Activated naive CD8-positive, alpha-beta T cell (primary cell): ENCODE results near the gene ITPKC.
A peak's percentile ranks its signal among the peaks of the same experiment; 100 is the strongest.
"Not testable (repeated sequence)": the region's sequence is repeated elsewhere in the genome, so short reads cannot be mapped to it uniquely, and the experiment has no call there.

Experiments
- H3K27ac Mint-ChIP-seq: one replicate; pipeline ENCODE4 v1.8.0; 2021; ENCODE audit warnings: mixed read lengths
- H3K27me3 Mint-ChIP-seq: one replicate; pipeline ENCODE4 v1.8.0; 2021; ENCODE audit warnings: mixed read lengths
- H3K36me3 Mint-ChIP-seq: one replicate; pipeline ENCODE4 v1.8.0; 2021; ENCODE audit warnings: mixed read lengths
- H3K4me1 Mint-ChIP-seq: one replicate; pipeline ENCODE4 v1.8.0; 2021; ENCODE audit warnings: low read depth, mixed read lengths
- H3K4me3 Mint-ChIP-seq: one replicate; pipeline ENCODE4 v1.8.0; 2021; ENCODE audit warnings: mild to moderate bottlenecking, mixed read lengths
- H3K9me3 Mint-ChIP-seq: one replicate; pipeline ENCODE4 v1.8.0; 2021; ENCODE audit warnings: low read depth, mixed read lengths

ITPKC gene

DNA sequence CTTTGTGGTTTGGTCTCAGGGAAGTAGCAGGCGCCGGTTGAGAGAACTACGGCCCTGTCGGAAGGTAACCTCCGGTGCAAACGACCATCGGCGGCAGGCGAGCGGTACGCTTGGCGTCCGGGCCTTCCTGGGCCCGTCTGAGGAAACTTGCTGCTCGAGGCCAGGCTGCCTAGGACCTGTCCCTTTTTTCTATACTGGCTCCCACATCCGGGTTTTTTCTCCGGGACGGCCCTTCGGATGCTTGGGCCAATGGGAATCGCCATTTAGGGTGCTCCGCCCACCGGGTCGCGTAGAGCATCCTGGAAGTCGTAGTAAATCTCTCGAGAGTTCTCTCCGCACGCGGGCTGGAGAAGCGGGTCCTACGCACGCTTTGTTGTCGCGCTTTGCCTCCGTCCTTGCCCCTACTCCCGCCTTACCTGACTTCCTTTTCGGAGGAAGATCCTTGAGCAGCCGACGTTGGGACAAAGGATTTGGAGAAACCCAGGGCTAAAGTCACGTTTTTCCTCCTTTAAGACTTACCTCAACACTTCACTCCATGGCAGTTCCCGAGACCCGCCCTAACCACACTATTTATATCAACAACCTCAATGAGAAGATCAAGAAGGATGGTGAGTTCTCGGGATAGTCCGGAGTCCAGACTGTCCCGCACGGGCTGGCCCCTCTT, 34.1 kb downstream of the ITPKC start, which contains the start of gene SNRPA:
SNRPA (plus strand) TSS at position 330 of the 664 bp plus-strand sequence; CDS start at position 536, 206 bp downstream.
- Mint-ChIP-seq H3K27ac (peak within 1 kb of the TSS; percentile 98), H3K9me3 (no peaks in the 10 kb centered on the region), H3K4me1 (peaks cover 42% of the 10 kb centered on the region), H3K4me3 (peak within 1 kb of the TSS; percentile 99), H3K36me3 (peaks cover 16% of the 10 kb centered on the region), H3K27me3 (no peaks in the 10 kb centered on the region)

DNA sequence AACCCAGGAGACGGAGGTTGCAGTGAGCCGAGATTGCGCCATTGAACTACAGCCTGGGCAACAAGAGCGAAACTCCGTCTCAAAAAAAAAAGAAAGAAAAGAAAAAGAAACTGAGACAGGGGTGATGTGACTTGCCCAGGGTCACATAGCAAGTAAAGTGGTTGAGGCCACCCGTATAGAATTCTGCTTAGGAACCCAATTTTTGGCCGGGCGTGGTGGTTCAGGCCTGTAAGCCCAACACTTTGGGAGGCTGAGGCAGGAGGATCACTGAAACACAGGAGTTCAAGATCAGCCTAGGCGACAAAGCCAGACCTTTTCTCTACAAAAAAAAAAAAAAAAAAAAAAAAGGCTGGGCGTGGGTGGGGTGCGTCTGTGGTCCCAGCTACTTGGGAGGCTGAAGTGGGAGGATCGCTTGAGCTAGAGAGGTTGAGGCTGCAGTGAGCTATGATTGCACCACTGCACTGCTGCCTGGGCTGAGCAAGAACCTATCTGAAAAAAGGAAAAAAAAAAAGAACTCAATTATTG, 35.4 kb downstream of the ITPKC start:
- Mint-ChIP-seq H3K9me3 (no peaks in the 10 kb centered on the region), H3K27ac (peak overlapping the region; percentile 98), H3K27me3 (no peaks in the 10 kb centered on the region), H3K36me3 (peaks cover 17% of the 10 kb centered on the region), H3K4me3 (peak overlapping the region; percentile 99), H3K4me1 (peaks cover 53% of the 10 kb centered on the region)

- peak overlapping the region; percentile 97 for H3K27ac Mint-ChIP-seq
- no peaks in the 10 kb centered on the region for H3K9me3 Mint-ChIP-seq
- peaks cover 19% of the 10 kb centered on the region for H3K36me3 Mint-ChIP-seq
- H3K4me1 Mint-ChIP-seq, result peaks cover 54% of the 10 kb centered on the region
- H3K27me3 Mint-ChIP-seq, result no peaks in the 10 kb centered on the region
- peak overlapping the region; percentile 91 for H3K4me3 Mint-ChIP-seq
These were observed 37.8 kb downstream of the ITPKC start for GRCh38 chr19:40754611-40755247.

DNA sequence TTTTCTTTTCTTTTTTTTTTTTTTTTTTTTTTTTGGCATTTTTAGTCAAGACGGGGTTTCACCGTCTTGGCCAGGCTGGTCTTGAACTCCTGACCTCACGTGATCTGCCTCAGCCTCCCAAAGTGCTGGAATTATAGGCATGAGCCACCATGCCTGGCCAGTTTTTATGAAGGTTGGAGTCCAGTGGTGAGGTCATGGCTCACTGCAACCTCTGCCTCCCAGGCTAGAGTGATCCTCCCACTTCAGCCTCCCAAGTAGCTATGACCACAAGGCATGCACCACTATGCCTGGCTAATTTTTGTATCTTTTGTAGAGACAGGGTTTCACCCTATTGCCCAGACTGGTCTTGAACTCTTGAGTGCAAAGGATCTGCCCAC, 38.3 kb downstream of the ITPKC start:
- H3K27ac Mint-ChIP-seq, result peak overlapping the region; percentile 72
- peak overlapping the region; percentile 91 for H3K4me3 Mint-ChIP-seq
- no peaks in the 10 kb centered on the region for H3K27me3 Mint-ChIP-seq
- H3K9me3 Mint-ChIP-seq, result no peaks in the 10 kb centered on the region
- H3K4me1 Mint-ChIP-seq, result peaks cover 49% of the 10 kb centered on the region
- peaks cover 20% of the 10 kb centered on the region for H3K36me3 Mint-ChIP-seq

GRCh38 chr19:40755791-40756190, 38.9 kb downstream of the ITPKC start:
- Mint-ChIP-seq H3K27ac (peak overlapping the region; percentile 72), H3K27me3 (no peaks in the 10 kb centered on the region), H3K4me3 (peak overlapping the region; percentile 91), H3K36me3 (peaks cover 22% of the 10 kb centered on the region), H3K4me1 (peaks cover 53% of the 10 kb centered on the region), H3K9me3 (no peaks in the 10 kb centered on the region)

- Mint-ChIP-seq H3K27ac (peak overlapping the region; percentile 75), H3K36me3 (peaks cover 17% of the 10 kb centered on the region), H3K4me1 (peaks cover 56% of the 10 kb centered on the region), H3K27me3 (no peaks in the 10 kb centered on the region), H3K9me3 (no peaks in the 10 kb centered on the region), H3K4me3 (peak overlapping the region; percentile 91)
These were observed 39.7 kb downstream of the ITPKC start for GRCh38 chr19:40756502-40757110.

- H3K27ac Mint-ChIP-seq, result peak overlapping the region; percentile 28
- no peaks in the 10 kb centered on the region for H3K9me3 Mint-ChIP-seq
- peak overlapping the region; percentile 51 for H3K4me3 Mint-ChIP-seq
- no peaks in the 10 kb centered on the region for H3K27me3 Mint-ChIP-seq
- peaks cover 62% of the 10 kb centered on the region for H3K4me1 Mint-ChIP-seq
- peaks cover 18% of the 10 kb centered on the region for H3K36me3 Mint-ChIP-seq
These were observed 41.6 kb downstream of the ITPKC start for GRCh38 chr19:40758491-40758890.

DNA sequence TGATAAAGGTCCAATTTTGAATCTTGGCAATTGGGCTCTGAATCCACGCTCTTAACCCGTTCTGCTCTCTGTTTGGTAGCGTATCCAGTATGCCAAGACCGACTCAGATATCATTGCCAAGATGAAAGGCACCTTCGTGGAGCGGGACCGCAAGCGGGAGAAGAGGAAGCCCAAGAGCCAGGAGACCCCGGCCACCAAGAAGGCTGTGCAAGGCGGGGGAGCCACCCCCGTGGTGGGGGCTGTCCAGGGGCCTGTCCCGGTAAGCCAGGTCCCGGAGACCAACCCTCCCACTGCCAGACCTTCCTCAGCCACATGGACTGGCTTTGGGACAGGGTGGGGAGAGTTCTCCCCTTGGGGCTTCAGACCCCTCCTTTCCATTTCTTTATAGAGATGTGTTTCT, 42.4 kb downstream of the ITPKC start:
- Mint-ChIP-seq H3K27ac (no peak overlapping the region), H3K4me1 (peaks cover 68% of the 10 kb centered on the region)

GRCh38 chr19:40762754-40763470, 46.0 kb downstream of the ITPKC start:
- Mint-ChIP-seq H3K4me3 (peak overlapping the region; percentile 86), H3K9me3 (no peaks in the 10 kb centered on the region), H3K36me3 (peaks cover 21% of the 10 kb centered on the region), H3K27ac (peak overlapping the region; percentile 94), H3K27me3 (no peaks in the 10 kb centered on the region), H3K4me1 (peaks cover 58% of the 10 kb centered on the region)

More for the DNA sequence above, 42.4 kb downstream of the ITPKC start:
- H3K36me3 Mint-ChIP-seq, result peaks cover 23% of the 10 kb centered on the region
- no peaks in the 10 kb centered on the region for H3K27me3 Mint-ChIP-seq
- no peak overlapping the region for H3K4me3 Mint-ChIP-seq
- H3K9me3 Mint-ChIP-seq, result no peaks in the 10 kb centered on the region

DNA sequence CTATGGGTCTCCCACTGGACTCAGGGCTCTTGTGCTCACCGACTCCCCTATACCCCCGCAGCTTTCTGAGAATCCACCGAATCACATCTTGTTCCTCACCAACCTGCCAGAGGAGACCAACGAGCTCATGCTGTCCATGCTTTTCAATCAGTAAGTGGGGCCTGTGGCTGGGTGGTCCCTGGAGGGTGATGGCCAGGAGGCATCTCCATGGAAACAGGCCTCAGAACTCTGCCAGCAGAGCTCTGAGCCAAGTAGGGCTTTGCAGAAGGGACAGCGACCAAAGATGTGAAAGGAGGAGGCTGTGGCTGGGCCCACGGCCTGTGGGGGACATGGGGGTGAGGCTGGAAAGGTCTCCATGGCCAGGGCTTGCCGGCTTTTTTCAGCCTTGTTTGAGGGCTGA, 46.6 kb downstream of the ITPKC start:
- Mint-ChIP-seq H3K4me1 (peaks cover 53% of the 10 kb centered on the region), H3K27ac (peak overlapping the region; percentile 94), H3K36me3 (peaks cover 19% of the 10 kb centered on the region), H3K9me3 (no peaks in the 10 kb centered on the region), H3K27me3 (no peaks in the 10 kb centered on the region), H3K4me3 (peak overlapping the region; percentile 86)

GRCh38 chr19:40763963-40764362, 47.1 kb downstream of the ITPKC start:
- Mint-ChIP-seq H3K27me3 (no peaks in the 10 kb centered on the region), H3K27ac (peak overlapping the region; percentile 94), H3K36me3 (peaks cover 19% of the 10 kb centered on the region), H3K9me3 (no peaks in the 10 kb centered on the region), H3K4me1 (peaks cover 53% of the 10 kb centered on the region), H3K4me3 (peak overlapping the region; percentile 86)

DNA sequence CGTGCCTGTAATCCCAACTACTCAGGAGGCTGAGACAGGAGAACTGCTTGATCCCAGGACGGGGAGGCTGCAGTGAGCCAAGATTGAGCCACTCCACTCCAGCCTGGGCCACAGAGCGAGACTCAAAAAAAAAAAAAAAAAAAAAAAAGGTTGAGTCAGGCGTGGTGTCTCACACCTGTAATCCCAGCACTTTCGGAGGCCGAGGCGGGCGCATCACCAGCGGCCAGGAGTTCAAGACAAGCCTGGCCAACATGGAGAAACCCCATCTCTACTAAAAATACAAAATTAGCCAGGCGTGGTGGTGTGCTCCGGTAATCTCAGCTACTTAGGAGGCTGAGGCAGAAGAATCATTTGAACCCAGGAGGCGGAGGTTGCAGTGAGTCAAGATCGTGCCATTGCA, 49.5 kb downstream of the ITPKC start:
- H3K27ac Mint-ChIP-seq, H3K9me3 Mint-ChIP-seq, H3K27me3 Mint-ChIP-seq, H3K4me3 Mint-ChIP-seq: not testable (repeated sequence)
- H3K36me3 Mint-ChIP-seq, result peaks cover 22% of the 10 kb centered on the region
- peaks cover 53% of the 10 kb centered on the region for H3K4me1 Mint-ChIP-seq

DNA sequence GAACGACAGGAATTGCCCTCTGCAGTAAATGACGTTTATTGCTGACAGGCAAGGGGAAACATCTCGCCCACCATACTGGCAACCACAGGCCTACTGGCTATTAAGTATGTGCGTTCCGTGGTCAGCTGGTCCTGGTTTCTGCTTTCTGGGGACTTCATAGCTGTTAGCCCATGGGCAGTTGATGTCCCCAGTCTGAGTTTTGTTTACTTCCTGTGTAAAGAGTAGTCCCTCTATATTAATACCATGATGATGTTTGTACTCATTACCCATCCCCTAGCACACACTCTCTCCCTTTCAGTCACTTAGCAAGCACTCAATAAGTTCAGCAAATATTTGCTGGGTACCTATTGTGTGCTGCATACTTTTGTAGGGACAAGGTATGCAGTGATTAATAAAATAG, 52.0 kb downstream of the ITPKC start:
- Mint-ChIP-seq H3K27ac (no peak overlapping the region), H3K36me3 (peaks cover 15% of the 10 kb centered on the region), H3K9me3 (no peaks in the 10 kb centered on the region), H3K4me3 (no peak overlapping the region), H3K27me3 (no peaks in the 10 kb centered on the region), H3K4me1 (peaks cover 31% of the 10 kb centered on the region)

- not testable (repeated sequence) for H3K27ac Mint-ChIP-seq, H3K36me3 Mint-ChIP-seq, H3K9me3 Mint-ChIP-seq, H3K4me3 Mint-ChIP-seq, H3K27me3 Mint-ChIP-seq
- peaks cover 12% of the 10 kb centered on the region for H3K4me1 Mint-ChIP-seq
These were observed 54.4 kb downstream of the ITPKC start for GRCh38 chr19:40771101-40771862.
